PC-3 (cell line): ENCODE measurements around the gene DAAM2. TPM values are rescaled to one million over a fixed set of nuclear protein-coding genes. Genes with fewer than 3 reads are reported as not detected.

Experiments
- ATAC-seq: fragments of 200-7000 bp; cut with Tn5 transposase; 2 replicates; pipeline ENCODE4 v1.9.1; 2020; ENCODE audit warnings: mild to moderate bottlenecking, moderate library complexity
- BruUV-seq: library from RNA; stranded (reverse); fragments of 400-500 nt; replicated peaks from 2 replicates; lab custom pipeline; 2021; lab: Mats Ljungman, UMichigan
- CTCF ChIA-PET: fragments of 300-600 bp; sonication (Branson Sonifier 250); formaldehyde crosslinking; loops from one replicate; lab custom pipeline; 2022; ENCODE audit warnings: antibody characterized with exemption; lab: Charles Lee
- POLR2A ChIA-PET: fragments of 300-600 bp; sonication (Branson Sonifier 250); formaldehyde crosslinking; loops from one replicate; lab custom pipeline; 2022; ENCODE audit warnings: antibody characterized with exemption; ENCODE audit not compliant: unreplicated experiment; lab: Charles Lee
- DNase-seq: peaks from one replicate; pipeline ENCODE4 v3.0.0-alpha.2; 2015
- H2AFZ ChIP-seq: fragments of 300-600 bp; sonication (generic); 2 replicates; pipeline ENCODE4 v1.6.0; 2016; ENCODE audit warnings: antibody characterized with exemption, low read length
- H3F3A ChIP-seq: fragments of 300-600 bp; sonication (generic); one replicate; pipeline ENCODE4 v1.6.0; 2017; ENCODE audit warnings: antibody characterized with exemption, low read length, control low read depth, mild to moderate bottlenecking; ENCODE audit not compliant: unreplicated experiment
- H3K27ac ChIP-seq: fragments of 300-600 bp; sonication (generic); 2 replicates; pipeline ENCODE4 v1.5.1; 2016; ENCODE audit warnings: mild to moderate bottlenecking, low read length
- H3K27me3 ChIP-seq: fragments of 300-600 bp; sonication (generic); 2 replicates; pipeline ENCODE4 v1.6.1; 2016; ENCODE audit warnings: low read length, mixed read lengths
- H3K36me3 ChIP-seq: fragments of 300-600 bp; sonication (generic); 2 replicates; pipeline ENCODE4 v1.6.1; 2016; ENCODE audit warnings: low read depth, mixed run types, low read length, mixed read lengths
- H3K4me1 ChIP-seq: fragments of 300-600 bp; sonication (generic); 2 replicates; pipeline ENCODE4 v1.5.1; 2016; ENCODE audit warnings: low read length; ENCODE audit not compliant: insufficient read depth
- H3K4me2 ChIP-seq: fragments of 300-600 bp; sonication (generic); 2 replicates; pipeline ENCODE4 v1.6.0; 2016; ENCODE audit warnings: low read length
- H3K4me3 ChIP-seq: fragments of 300-600 bp; sonication (generic); 2 replicates; pipeline ENCODE4 v1.5.1; 2016; ENCODE audit warnings: mild to moderate bottlenecking, low read length, mixed read lengths
- H3K79me2 ChIP-seq: fragments of 300-600 bp; sonication (generic); 2 replicates; pipeline ENCODE4 v1.6.1; 2017; ENCODE audit warnings: low read length, mixed read lengths
- H3K9ac ChIP-seq: fragments of 300-600 bp; sonication (generic); 2 replicates; pipeline ENCODE4 v1.6.0; 2016; ENCODE audit warnings: mild to moderate bottlenecking, low read length
- H3K9me2 ChIP-seq: fragments of 300-600 bp; sonication (generic); replicated peaks from 2 replicates; pipeline ENCODE4 v1.6.1; 2016; ENCODE audit warnings: mixed run types, low read length, mixed read lengths
- H3K9me3 ChIP-seq: fragments of 300-600 bp; sonication (generic); 2 replicates; pipeline ENCODE4 v1.6.1; 2016; ENCODE audit warnings: low read length, mixed read lengths
- H4K20me1 ChIP-seq: fragments of 300-600 bp; sonication (generic); 2 replicates; pipeline ENCODE4 v1.6.1; 2016; ENCODE audit warnings: low read length, mixed read lengths
- EZH2 ChIP-seq: fragments of 300-600 bp; sonication (generic); IDR thresholded peaks from one replicate; pipeline ENCODE4 v1.6.1; 2017; ENCODE audit warnings: antibody characterized with exemption, mild to moderate bottlenecking, low read length; ENCODE audit not compliant: unreplicated experiment
- EZH2phosphoT487 ChIP-seq: fragments of 300-600 bp; sonication (generic); IDR thresholded peaks from 2 replicates; pipeline ENCODE4 v1.6.1; 2018; ENCODE audit warnings: mild to moderate bottlenecking, antibody characterized with exemption, low read length, borderline replicate concordance
- intact Hi-C: fragments of 100-400 bp; cut with micrococcal nuclease; formaldehyde crosslinking; loops from 2 replicates; pipeline ENCODE4 v1.9.0; 2023
- total RNA-seq: library from RNA; depleted of rRNA; stranded (reverse); fragments of >200 nt; gene quantifications from 2 replicates; pipeline ENCODE4 v1.2.3, GENCODE V29; 2014
- TF ChIP-seq, protein P1 (sequence below): fragments of 300-600 bp; sonication (generic); conservative IDR thresholded peaks from 2 replicates; pipeline ENCODE4 v1.5.1; 2017; ENCODE audit warnings: antibody characterized with exemption, low read depth, mild to moderate bottlenecking, low read length

The DAAM2 gene
- total RNA-seq, 1 experiment from 2014 or later, result not detected

- H3K9ac ChIP-seq, result no peak overlapping the region
- no peak overlapping the region for H3K27ac ChIP-seq
- ChIA-PET CTCF (no interaction called here), POLR2A (no interaction called here)
- no peaks in the 10 kb centered on the region for H3K36me3 ChIP-seq
- intact Hi-C loops, result no loop called here
- no peak overlapping the region for H3K4me2 ChIP-seq
- H3K79me2 ChIP-seq, result no peaks in the 10 kb centered on the region
- H3K27me3 ChIP-seq, result no peaks in the 10 kb centered on the region
- H3K9me2 ChIP-seq, result no peaks in the 10 kb centered on the region
- no peak overlapping the region for H3K4me3 ChIP-seq
- no peak for DNase-seq
- TF ChIP-seq EZH2phosphoT487 (no peak), EZH2 (no peak)
- TF ChIP-seq, protein P1, sequence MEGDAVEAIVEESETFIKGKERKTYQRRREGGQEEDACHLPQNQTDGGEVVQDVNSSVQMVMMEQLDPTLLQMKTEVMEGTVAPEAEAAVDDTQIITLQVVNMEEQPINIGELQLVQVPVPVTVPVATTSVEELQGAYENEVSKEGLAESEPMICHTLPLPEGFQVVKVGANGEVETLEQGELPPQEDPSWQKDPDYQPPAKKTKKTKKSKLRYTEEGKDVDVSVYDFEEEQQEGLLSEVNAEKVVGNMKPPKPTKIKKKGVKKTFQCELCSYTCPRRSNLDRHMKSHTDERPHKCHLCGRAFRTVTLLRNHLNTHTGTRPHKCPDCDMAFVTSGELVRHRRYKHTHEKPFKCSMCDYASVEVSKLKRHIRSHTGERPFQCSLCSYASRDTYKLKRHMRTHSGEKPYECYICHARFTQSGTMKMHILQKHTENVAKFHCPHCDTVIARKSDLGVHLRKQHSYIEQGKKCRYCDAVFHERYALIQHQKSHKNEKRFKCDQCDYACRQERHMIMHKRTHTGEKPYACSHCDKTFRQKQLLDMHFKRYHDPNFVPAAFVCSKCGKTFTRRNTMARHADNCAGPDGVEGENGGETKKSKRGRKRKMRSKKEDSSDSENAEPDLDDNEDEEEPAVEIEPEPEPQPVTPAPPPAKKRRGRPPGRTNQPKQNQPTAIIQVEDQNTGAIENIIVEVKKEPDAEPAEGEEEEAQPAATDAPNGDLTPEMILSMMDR, result no peak
- no peaks in the 10 kb centered on the region for H4K20me1 ChIP-seq
- ATAC-seq, result no peak
- H3F3A ChIP-seq, result no peaks in the 10 kb centered on the region
- peaks cover 16% of the 10 kb centered on the region for H3K4me1 ChIP-seq
- H3K9me3 ChIP-seq, result no peaks in the 10 kb centered on the region
- no peak overlapping the region for H2AFZ ChIP-seq
- BruUV-seq, result no TSS peak
Observed at GRCh38 chr6:39935241-39935640, 143.1 kb downstream of the DAAM2 start.

DNA sequence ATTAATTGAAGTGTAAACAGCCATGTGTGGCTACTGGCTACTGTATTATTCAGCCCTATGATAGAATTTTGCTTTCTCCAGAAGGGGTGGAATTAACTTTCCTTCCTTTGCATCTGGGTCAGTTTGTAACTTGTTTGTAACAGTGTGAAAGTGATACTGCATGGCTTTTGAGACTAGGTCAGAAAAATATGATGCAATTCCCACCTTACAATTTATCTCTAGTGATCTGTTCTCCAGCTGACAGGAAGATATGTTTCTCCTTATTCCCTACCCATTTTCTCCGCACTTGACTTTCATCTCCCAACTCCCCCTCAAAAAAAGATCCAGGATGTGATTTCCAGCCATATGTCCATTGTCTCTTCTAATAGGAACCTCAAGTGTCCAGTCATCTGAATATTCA is 144.7 kb downstream of the DAAM2 start:
- Histone ChIP-seq H3K4me2 (no peak overlapping the region), H3K9me2 (no peaks in the 10 kb centered on the region), H3K27me3 (peaks cover 5% of the 10 kb centered on the region; the same call in 1 of the 2 replicates), H3K4me1 (peaks cover 8% of the 10 kb centered on the region; the same call in 1 of the 2 replicates), H3K9ac (no peak overlapping the region), H3K27ac (no peak overlapping the region), H3K79me2 (no peaks in the 10 kb centered on the region), H3K36me3 (no peaks in the 10 kb centered on the region), H3K4me3 (no peak overlapping the region), H3F3A (no peaks in the 10 kb centered on the region), H3K9me3 (no peaks in the 10 kb centered on the region), H4K20me1 (no peaks in the 10 kb centered on the region), H2AFZ (no peak overlapping the region)
- intact Hi-C loops, result no loop called here
- DNase-seq, result no peak
- ATAC-seq, result no peak
- no TSS peak for BruUV-seq
- CTCF ChIA-PET, result no interaction called here
- TF ChIP-seq, protein P1, result no peak
- TF ChIP-seq EZH2 (no peak), EZH2phosphoT487 (no peak)
- POLR2A ChIA-PET, result no interaction called here

DNA sequence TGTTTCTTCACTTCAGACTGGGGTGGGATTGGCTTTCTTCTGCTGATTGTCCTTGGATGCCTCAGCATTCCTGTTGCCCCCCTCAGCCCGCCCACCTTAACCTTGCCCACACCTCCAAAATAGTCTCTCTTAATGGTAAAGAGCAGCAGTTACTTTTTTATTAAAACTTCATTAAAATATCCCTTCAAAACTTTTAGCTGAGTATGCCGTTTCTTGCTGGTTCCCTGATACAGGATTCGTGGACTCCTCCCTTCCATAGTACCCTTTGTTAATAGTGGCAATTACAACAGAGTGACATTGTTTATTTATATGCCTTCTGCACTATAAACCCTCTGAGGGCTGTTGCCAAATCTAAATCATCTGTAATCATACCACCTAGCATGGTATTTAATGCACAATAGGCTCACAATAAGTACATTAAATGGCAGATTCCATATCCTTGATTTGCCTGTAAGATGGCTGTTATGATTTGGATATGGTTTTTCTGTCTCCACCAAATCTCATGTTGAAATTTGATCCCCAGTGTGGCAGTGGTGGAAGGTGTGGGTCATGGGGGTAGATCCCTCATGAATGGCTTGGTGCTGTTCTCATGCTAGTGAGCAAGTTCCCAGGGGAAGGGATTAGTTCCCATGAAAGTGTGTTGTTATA is 145.6 kb downstream of the DAAM2 start:
- Histone ChIP-seq H3F3A (no peaks in the 10 kb centered on the region), H3K27me3 (peaks cover 5% of the 10 kb centered on the region; the same call in 1 of the 2 replicates), H3K9me2 (no peaks in the 10 kb centered on the region), H3K36me3 (no peaks in the 10 kb centered on the region), H3K9me3 (no peaks in the 10 kb centered on the region), H4K20me1 (no peaks in the 10 kb centered on the region), H3K4me1 (peaks cover 8% of the 10 kb centered on the region; the same call in 1 of the 2 replicates), H2AFZ (no peak overlapping the region), H3K4me3 (no peak overlapping the region), H3K9ac (no peak overlapping the region), H3K4me2 (no peak overlapping the region), H3K79me2 (no peaks in the 10 kb centered on the region), H3K27ac (no peak overlapping the region)
- intact Hi-C loops, result no loop called here
- ChIA-PET POLR2A (no interaction called here), CTCF (no interaction called here)
- BruUV-seq, result no TSS peak
- ATAC-seq (no peak), DNase-seq (no peak)
- TF ChIP-seq EZH2 (no peak), EZH2phosphoT487 (no peak)
- TF ChIP-seq, protein P1, result no peak
